Mesendoderm (in vitro differentiated cells): ENCODE data around the gene DNMT3L.

ENCODE experiments used
- DNase-seq: peaks from one replicate; pipeline ENCODE4 v3.0.0; 2013
- H2AK5ac ChIP-seq: 2 replicates; pipeline ENCODE4 v1.6.1; 2013; ENCODE audit warnings: low read length, inconsistent platforms
- H2BK120ac ChIP-seq: 2 replicates; pipeline ENCODE4 v1.6.1; 2013; ENCODE audit warnings: low read depth, mild to moderate bottlenecking, low read length, moderate library complexity, mixed read lengths
- H2BK15ac ChIP-seq: replicated peaks from 2 replicates; pipeline ENCODE4 v1.6.1; 2013; ENCODE audit warnings: low read depth, mild to moderate bottlenecking, moderate library complexity
- H2BK5ac ChIP-seq: 2 replicates; pipeline ENCODE4 v1.6.1; 2013; ENCODE audit warnings: low read length, inconsistent platforms
- H3K18ac ChIP-seq: 2 replicates; pipeline ENCODE4 v1.6.1; 2013; ENCODE audit warnings: mild to moderate bottlenecking, low read length, mixed read lengths
- H3K23ac ChIP-seq: one replicate; pipeline ENCODE4 v1.6.1; 2013; ENCODE audit warnings: low read length
- H3K27ac ChIP-seq: 2 replicates; pipeline ENCODE4 v1.5.1; 2013; ENCODE audit warnings: low read depth, mild to moderate bottlenecking, inconsistent platforms, low read length, moderate library complexity
- H3K27me3 ChIP-seq: 2 replicates; pipeline ENCODE4 v1.6.1; 2013; ENCODE audit warnings: low read length, control low read depth, mild to moderate bottlenecking, inconsistent platforms; ENCODE audit not compliant: insufficient read depth, poor library complexity
- H3K36me3 ChIP-seq: 2 replicates; pipeline ENCODE4 v1.6.1; 2013; ENCODE audit warnings: low read length, inconsistent platforms; ENCODE audit not compliant: control insufficient read depth, insufficient read depth
- H3K4ac ChIP-seq: one replicate; pipeline ENCODE4 v1.6.1; 2013; ENCODE audit warnings: low read depth, mild to moderate bottlenecking, low read length, moderate library complexity
- H3K4me1 ChIP-seq: 2 replicates; pipeline ENCODE4 v1.6.1; 2013; ENCODE audit warnings: low read depth, low read length, inconsistent platforms; ENCODE audit not compliant: control insufficient read depth
- H3K4me2 ChIP-seq: 2 replicates; pipeline ENCODE4 v1.6.1; 2013; ENCODE audit warnings: low read length
- H3K4me3 ChIP-seq: 2 replicates; pipeline ENCODE4 v1.5.1; 2013; ENCODE audit warnings: mild to moderate bottlenecking, low read length
- H3K56ac ChIP-seq: one replicate; pipeline ENCODE4 v1.6.1; 2013; ENCODE audit warnings: low read length
- H3K79me1 ChIP-seq: 2 replicates; pipeline ENCODE4 v1.6.1; 2013; ENCODE audit warnings: low read length, inconsistent platforms
- H3K79me2 ChIP-seq: 2 replicates; pipeline ENCODE4 v1.6.1; 2013; ENCODE audit warnings: mild to moderate bottlenecking, low read length; ENCODE audit not compliant: control insufficient read depth, insufficient read depth
- H3K9ac ChIP-seq: 2 replicates; pipeline ENCODE4 v1.6.1; 2013; ENCODE audit warnings: low read length, inconsistent platforms
- H4K5ac ChIP-seq: one replicate; pipeline ENCODE4 v1.6.1; 2013; ENCODE audit warnings: low read length
- H4K8ac ChIP-seq: one replicate; pipeline ENCODE4 v1.6.1; 2013; ENCODE audit warnings: low read depth, mild to moderate bottlenecking, control low read depth, low read length, moderate library complexity
- WGBS: extraction: QIAGEN DNeasy Blood & Tissue Kit; methylation state at CpG from one replicate; pipeline ENCODE4 v1.1.7; 2013; ENCODE audit warnings: low lambda C conversion rate, missing lambda C conversion rate; ENCODE audit not compliant: insufficient coverage; ENCODE audit errors: extremely low coverage; 5-methylcytosine and 5-hydroxymethylcytosine counted together

Gene DNMT3L

GRCh38 chr21:44296916-44297315 is 35.2 kb upstream of the DNMT3L start:
- H2BK120ac ChIP-seq = no peak overlapping the region
- H3K23ac ChIP-seq = no peak overlapping the region
- H3K9ac ChIP-seq = no peak overlapping the region
- H3K27ac ChIP-seq = no peak overlapping the region
- no peaks in the 10 kb centered on the region for H3K27me3 ChIP-seq
- H3K4me1 ChIP-seq = peaks cover 3% of the 10 kb centered on the region
- no peak overlapping the region for H2AK5ac ChIP-seq
- peaks cover 6% of the 10 kb centered on the region for H3K79me2 ChIP-seq
- H3K36me3 ChIP-seq = no peaks in the 10 kb centered on the region
- no peak overlapping the region for H2BK5ac ChIP-seq
- H4K8ac ChIP-seq = no peak overlapping the region
- H3K4ac ChIP-seq = no peak overlapping the region
- no peak overlapping the region for H2BK15ac ChIP-seq
- H3K4me2 ChIP-seq = no peak overlapping the region
- H3K79me1 ChIP-seq = peaks cover 9% of the 10 kb centered on the region
- H3K4me3 ChIP-seq = no peak overlapping the region
- H4K5ac ChIP-seq = no peak overlapping the region
- WGBS = no CpG with 5 or more reads among the region's 13 CpGs
- H3K18ac ChIP-seq = no peak overlapping the region
- no peak overlapping the region for H3K56ac ChIP-seq
- no peak for DNase-seq

GRCh38 chr21:44296103-44296519 is 34.4 kb upstream of the DNMT3L start:
- H2BK5ac ChIP-seq = no peak overlapping the region
- H3K4me1 ChIP-seq = peaks cover 3% of the 10 kb centered on the region
- H2BK15ac ChIP-seq = no peak overlapping the region
- no peak overlapping the region for H3K23ac ChIP-seq
- no CpG with 5 or more reads among the region's 12 CpGs for WGBS
- peaks cover 6% of the 10 kb centered on the region for H3K79me1 ChIP-seq
- H3K27me3 ChIP-seq = no peaks in the 10 kb centered on the region
- no peak overlapping the region for H2BK120ac ChIP-seq
- no peak overlapping the region for H3K4me3 ChIP-seq
- no peak overlapping the region for H3K9ac ChIP-seq
- peaks cover 3% of the 10 kb centered on the region for H3K79me2 ChIP-seq
- H2AK5ac ChIP-seq = no peak overlapping the region
- H4K8ac ChIP-seq = no peak overlapping the region
- no peak overlapping the region for H3K4me2 ChIP-seq
- no peaks in the 10 kb centered on the region for H3K36me3 ChIP-seq
- H3K56ac ChIP-seq = no peak overlapping the region
- no peak for DNase-seq
- H3K27ac ChIP-seq = no peak overlapping the region
- no peak overlapping the region for H3K4ac ChIP-seq
- no peak overlapping the region for H3K18ac ChIP-seq
- no peak overlapping the region for H4K5ac ChIP-seq

GRCh38 chr21:44295646-44296045 is 33.9 kb upstream of the DNMT3L start:
- no CpG with 5 or more reads among the region's 10 CpGs for WGBS

GRCh38 chr21:44295163-44295573 is 33.5 kb upstream of the DNMT3L start:
- no peak overlapping the region for H3K4me3 ChIP-seq

More at GRCh38 chr21:44295646-44296045, 33.9 kb upstream of the DNMT3L start:
- Histone ChIP-seq H4K8ac (no peak overlapping the region), H3K18ac (no peak overlapping the region), H3K4me1 (peaks cover 3% of the 10 kb centered on the region), H3K9ac (no peak overlapping the region), H2BK15ac (no peak overlapping the region), H3K56ac (no peak overlapping the region), H3K79me1 (peaks cover 1% of the 10 kb centered on the region), H2BK5ac (no peak overlapping the region), H3K4ac (no peak overlapping the region), H3K79me2 (no peaks in the 10 kb centered on the region), H2BK120ac (no peak overlapping the region), H3K27ac (no peak overlapping the region), H3K36me3 (no peaks in the 10 kb centered on the region), H3K27me3 (no peaks in the 10 kb centered on the region), H3K4me2 (no peak overlapping the region), H3K23ac (no peak overlapping the region), H2AK5ac (no peak overlapping the region), H3K4me3 (no peak overlapping the region), H4K5ac (no peak overlapping the region)
- no peak for DNase-seq

GRCh38 chr21:44294391-44295162 is 32.9 kb upstream of the DNMT3L start:
- Histone ChIP-seq H3K4me1 (peaks cover 3% of the 10 kb centered on the region), H2BK15ac (no peak overlapping the region), H3K9ac (no peak overlapping the region), H3K27ac (no peak overlapping the region), H3K56ac (no peak overlapping the region), H2BK5ac (no peak overlapping the region), H2BK120ac (no peak overlapping the region), H3K4me2 (no peak overlapping the region), H3K79me1 (no peaks in the 10 kb centered on the region), H4K8ac (no peak overlapping the region), H4K5ac (no peak overlapping the region), H3K4me3 (no peak overlapping the region), H3K18ac (no peak overlapping the region), H2AK5ac (no peak overlapping the region), H3K4ac (no peak overlapping the region), H3K27me3 (no peaks in the 10 kb centered on the region), H3K36me3 (no peaks in the 10 kb centered on the region), H3K23ac (no peak overlapping the region), H3K79me2 (no peaks in the 10 kb centered on the region)
- DNase-seq = no peak
- WGBS = no CpG with 5 or more reads among the region's 26 CpGs

More at GRCh38 chr21:44295163-44295573, 33.5 kb upstream of the DNMT3L start:
- Histone ChIP-seq H4K8ac (no peak overlapping the region), H3K23ac (no peak overlapping the region), H3K9ac (no peak overlapping the region), H3K79me2 (no peaks in the 10 kb centered on the region), H3K4me2 (no peak overlapping the region), H3K27me3 (no peaks in the 10 kb centered on the region), H3K18ac (no peak overlapping the region), H3K4me1 (peaks cover 3% of the 10 kb centered on the region), H3K56ac (no peak overlapping the region), H3K27ac (no peak overlapping the region), H2BK120ac (no peak overlapping the region), H2BK5ac (no peak overlapping the region), H4K5ac (no peak overlapping the region), H3K79me1 (no peaks in the 10 kb centered on the region), H2BK15ac (no peak overlapping the region), H3K4ac (no peak overlapping the region), H2AK5ac (no peak overlapping the region), H3K36me3 (no peaks in the 10 kb centered on the region)
- DNase-seq = no peak
- WGBS = no CpG with 5 or more reads among the region's 14 CpGs
